Neuronal stem cell (in vitro differentiated cells): ENCODE data around the gene LTN1.
A peak's percentile ranks its signal among the peaks of the same experiment; 100 is the strongest.
"Not testable (repeated sequence)": the region's sequence is repeated elsewhere in the genome, so short reads cannot be mapped to it uniquely, and the experiment has no call there.

Source experiments
- DNase-seq: peaks from one replicate; pipeline ENCODE4 v3.0.0-alpha.2; 2013; ENCODE audit warnings: low spot score
- H2AFZ ChIP-seq: one replicate; pipeline ENCODE4 v1.6.1; 2013; ENCODE audit warnings: mild to moderate bottlenecking, low read length, inconsistent platforms
- H2AK5ac ChIP-seq: 2 replicates; pipeline ENCODE4 v1.6.1; 2013; ENCODE audit warnings: low read depth, mild to moderate bottlenecking, inconsistent platforms, low read length, moderate library complexity, mixed read lengths
- H2BK120ac ChIP-seq: 2 replicates; pipeline ENCODE4 v1.6.1; 2013; ENCODE audit warnings: low read depth, mild to moderate bottlenecking, inconsistent platforms, low read length, moderate library complexity, mixed read lengths
- H2BK12ac ChIP-seq: one replicate; pipeline ENCODE4 v1.6.1; 2013; ENCODE audit warnings: low read length, inconsistent platforms
- H2BK15ac ChIP-seq: 2 replicates; pipeline ENCODE4 v1.6.1; 2013; ENCODE audit warnings: mild to moderate bottlenecking, low read length, inconsistent platforms, mixed read lengths
- H2BK5ac ChIP-seq: one replicate; pipeline ENCODE4 v1.6.1; 2013; ENCODE audit warnings: inconsistent platforms, mild to moderate bottlenecking, low read length, moderate library complexity
- H3K14ac ChIP-seq: one replicate; pipeline ENCODE4 v1.6.1; 2013; ENCODE audit warnings: low read length, inconsistent platforms
- H3K18ac ChIP-seq: 2 replicates; pipeline ENCODE4 v1.6.1; 2013; ENCODE audit warnings: low read length, inconsistent platforms
- H3K23ac ChIP-seq: 2 replicates; pipeline ENCODE4 v1.6.1; 2013; ENCODE audit warnings: low read depth, mild to moderate bottlenecking, mixed read lengths, low read length, inconsistent platforms; ENCODE audit not compliant: poor library complexity
- H3K27ac ChIP-seq: replicated peaks from 3 replicates; pipeline ENCODE4 v1.5.1; 2013; ENCODE audit warnings: low read length, inconsistent platforms
- H3K27me3 ChIP-seq, 3 experiments: 2 replicates each; pipeline ENCODE4 v1.6.1; 2013; ENCODE audit warnings: low read length in 3 of 3, mild to moderate bottlenecking in 2 of 3, inconsistent platforms in 1 of 3, low read depth in 1 of 3, mixed read lengths in 1 of 3, moderate library complexity in 1 of 3; ENCODE audit not compliant: control insufficient read depth in 3 of 3, insufficient read depth in 3 of 3
- H3K36me3 ChIP-seq, 2 donors: replicated peaks in 1 of 2; 2 replicates each; pipeline ENCODE4 v1.6.1; 2013; ENCODE audit warnings: low read length in 2 of 2; ENCODE audit not compliant: control insufficient read depth in 2 of 2, insufficient read depth in 2 of 2
- H3K4ac ChIP-seq: 2 replicates; pipeline ENCODE4 v1.6.1; 2013; ENCODE audit warnings: inconsistent platforms, mild to moderate bottlenecking, low read length, moderate library complexity
- H3K4me1 ChIP-seq, 2 donors: 1 replicate in 1 of 2; 2 replicates in 1 of 2; pipeline ENCODE4 v1.6.1; 2013; ENCODE audit warnings: low read length in 2 of 2, low read depth in 1 of 2; ENCODE audit not compliant: control insufficient read depth in 2 of 2, insufficient read depth in 1 of 2
- H3K4me2 ChIP-seq: one replicate; pipeline ENCODE4 v1.6.1; 2013; ENCODE audit warnings: mild to moderate bottlenecking, low read length, inconsistent platforms; ENCODE audit not compliant: insufficient read depth, poor library complexity, severe bottlenecking
- H3K4me3 ChIP-seq, 2 donors: 2 replicates each; pipeline ENCODE4 v1.5.1; 2013; ENCODE audit warnings: low read length in 2 of 2, mild to moderate bottlenecking in 2 of 2, inconsistent platforms in 1 of 2, moderate library complexity in 1 of 2
- H3K79me1 ChIP-seq: one replicate; pipeline ENCODE4 v1.6.1; 2013; ENCODE audit warnings: low read depth, mild to moderate bottlenecking, inconsistent platforms, low read length, moderate library complexity
- H3K9ac ChIP-seq: one replicate; pipeline ENCODE4 v1.6.1; 2013; ENCODE audit warnings: mild to moderate bottlenecking, low read depth, low read length, inconsistent platforms; ENCODE audit not compliant: poor library complexity
- H3K9me3 ChIP-seq, 2 donors: replicated peaks in 1 of 2; 2 replicates each; pipeline versions ENCODE3 to v1.6.1; 2013; ENCODE audit warnings: low read length in 2 of 2, mild to moderate bottlenecking in 2 of 2, inconsistent platforms in 1 of 2, low read depth in 1 of 2, mixed read lengths in 1 of 2, moderate library complexity in 1 of 2; ENCODE audit not compliant: control insufficient read depth in 2 of 2, insufficient read depth in 1 of 2
- H4K8ac ChIP-seq: one replicate; pipeline ENCODE4 v1.6.1; 2013; ENCODE audit warnings: low read depth, mild to moderate bottlenecking, inconsistent platforms, low read length, moderate library complexity
- H4K91ac ChIP-seq: one replicate; pipeline ENCODE4 v1.6.1; 2013; ENCODE audit warnings: low read length, low read depth, mild to moderate bottlenecking, inconsistent platforms; ENCODE audit not compliant: poor library complexity
- WGBS, 2 donors: extraction: QIAGEN DNeasy Blood & Tissue Kit; methylation state at CpG; one replicate each; pipeline ENCODE4 v1.1.7; 2013; ENCODE audit warnings: missing lambda C conversion rate in 2 of 2, mixed read lengths in 1 of 2; ENCODE audit not compliant: insufficient read length in 2 of 2, insufficient replicate concordance in 1 of 2; ENCODE audit errors: extremely low coverage in 2 of 2; 5-methylcytosine and 5-hydroxymethylcytosine counted together

Gene LTN1

DNA sequence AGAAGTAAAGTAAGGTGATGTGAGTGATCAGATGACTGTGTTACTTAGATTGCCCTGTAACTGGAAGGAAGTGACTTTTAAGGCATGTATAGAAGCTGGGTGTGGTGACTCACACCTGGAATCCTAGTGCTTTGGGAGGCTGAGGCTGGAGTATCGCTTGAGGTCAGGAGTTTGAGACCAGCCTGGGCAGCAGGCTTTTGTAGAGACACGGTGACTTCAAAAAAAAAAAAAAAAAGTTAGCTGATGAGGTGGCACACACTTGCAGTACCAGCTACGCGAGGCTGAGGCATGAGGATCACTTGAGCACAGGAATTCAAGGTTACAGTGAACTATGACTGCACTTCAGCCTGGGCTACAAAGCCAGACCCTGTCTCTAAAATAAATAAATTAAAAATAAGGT is 29.5 kb upstream of the LTN1 start:
- Histone ChIP-seq H4K8ac (no peak overlapping the region), H2BK15ac (no peak overlapping the region), H3K9me3 (no peaks in the 10 kb centered on the region), H2BK12ac (no peak overlapping the region), H2AFZ (no peak overlapping the region), H3K79me1 (peaks cover 1% of the 10 kb centered on the region), H3K27ac (no peak overlapping the region), H3K4me1 (peaks cover 0 to 2% of the 10 kb centered on the region in 2 donors), H4K91ac (no peak overlapping the region), H2AK5ac (no peak overlapping the region), H2BK5ac (no peak overlapping the region), H3K23ac (no peak overlapping the region), H3K18ac (no peak overlapping the region), H3K27me3 (no peaks in the 10 kb centered on the region), H3K14ac (no peak overlapping the region), H3K4me2 (no peak overlapping the region), H3K9ac (no peak overlapping the region), H3K4me3 (no peak overlapping the region), H2BK120ac (no peak overlapping the region), H3K36me3 (no peaks in the 10 kb centered on the region), H3K4ac (no peak overlapping the region)
- WGBS, 2 donors = no CpG with 5 or more reads among the region's 4 CpGs
- DNase-seq = no peak

DNA sequence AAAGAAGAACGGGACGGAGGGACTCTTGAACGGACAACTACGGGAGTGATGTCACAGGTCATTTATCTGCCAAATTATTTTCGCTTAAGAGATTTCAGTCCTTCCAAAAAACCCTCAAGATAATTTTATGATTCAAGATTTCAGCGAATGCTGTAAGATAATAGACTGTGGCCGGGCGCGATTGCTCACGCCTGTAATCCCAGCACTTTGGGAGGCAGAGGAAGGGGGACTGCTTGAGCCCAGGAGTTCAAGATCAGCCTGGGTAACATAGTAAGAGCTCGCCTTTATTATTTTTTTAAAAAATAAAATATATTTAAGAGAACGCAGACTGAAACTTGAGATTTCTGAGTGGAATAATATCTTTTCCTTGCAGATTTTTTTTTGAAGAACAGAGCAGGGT is 25.9 kb upstream of the LTN1 start:
- no peak overlapping the region for H4K91ac ChIP-seq
- no peaks in the 10 kb centered on the region for H3K9me3 ChIP-seq
- peak overlapping the region; percentile 94 for H2AFZ ChIP-seq
- no peak overlapping the region for H2BK12ac ChIP-seq
- H4K8ac ChIP-seq = no peak overlapping the region
- no peak overlapping the region for H2AK5ac ChIP-seq
- no CpG with 5 or more reads among the region's 12 CpGs for WGBS, 2 donors
- no peak overlapping the region for H3K18ac ChIP-seq
- H3K4me3 ChIP-seq = peak overlapping the region; percentile 80 to 87
- H3K9ac ChIP-seq = no peak overlapping the region
- H3K27ac ChIP-seq = no peak overlapping the region
- no peak overlapping the region for H2BK15ac ChIP-seq
- DNase-seq = no peak
- H3K4me2 ChIP-seq = peak overlapping the region; percentile 60
- H3K36me3 ChIP-seq = no peaks in the 10 kb centered on the region
- H3K4ac ChIP-seq = no peak overlapping the region
- no peaks in the 10 kb centered on the region for H3K27me3 ChIP-seq
- no peak overlapping the region for H2BK120ac ChIP-seq
- H3K79me1 ChIP-seq = no peaks in the 10 kb centered on the region
- peak overlapping the region; percentile 47 for H3K14ac ChIP-seq
- no peaks in the 10 kb centered on the region for H3K4me1 ChIP-seq
- H2BK5ac ChIP-seq = no peak overlapping the region
- no peak overlapping the region for H3K23ac ChIP-seq

DNA sequence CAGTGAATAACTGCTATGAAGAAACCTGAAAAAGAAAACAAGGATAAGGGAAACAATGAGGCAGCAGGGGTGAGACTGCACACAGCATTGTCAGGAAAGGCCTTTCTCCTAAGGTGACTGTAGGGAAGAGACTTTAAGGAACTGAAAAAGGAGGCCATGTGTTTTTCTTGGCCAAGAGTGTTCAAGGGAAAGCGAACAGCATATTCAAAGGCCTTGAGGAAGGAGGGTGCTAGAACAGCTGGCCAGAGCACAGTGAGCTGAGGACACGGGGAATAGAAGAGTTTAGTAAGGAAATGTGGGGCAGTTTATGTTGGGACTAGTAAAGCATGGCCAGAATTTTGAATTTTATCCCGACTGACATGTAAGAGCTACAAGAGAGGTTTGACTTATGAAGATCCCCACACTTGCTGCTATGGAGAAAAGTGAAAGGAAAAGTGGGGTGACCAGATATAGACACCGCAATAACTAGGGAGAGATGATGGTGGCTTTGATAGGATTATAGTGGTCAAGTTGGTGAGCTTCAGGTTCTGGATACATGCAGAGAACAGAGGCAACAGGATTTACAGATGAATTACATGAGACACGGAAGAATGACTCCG is 25.1 kb upstream of the LTN1 start:
- Histone ChIP-seq H2AFZ (peak overlapping the region; percentile 25), H3K4me1 (no peaks in the 10 kb centered on the region), H3K18ac (no peak overlapping the region), H2BK12ac (no peak overlapping the region), H3K9ac (no peak overlapping the region), H3K79me1 (no peaks in the 10 kb centered on the region), H3K36me3 (no peaks in the 10 kb centered on the region), H3K4me3 (peak overlapping the region in 1 of 2 donors; percentile 80), H3K27ac (no peak overlapping the region), H2AK5ac (no peak overlapping the region), H3K4me2 (no peak overlapping the region), H2BK5ac (no peak overlapping the region), H3K4ac (no peak overlapping the region), H4K91ac (no peak overlapping the region), H3K9me3 (no peaks in the 10 kb centered on the region), H2BK120ac (no peak overlapping the region), H4K8ac (no peak overlapping the region), H2BK15ac (no peak overlapping the region), H3K27me3 (no peaks in the 10 kb centered on the region), H3K14ac (no peak overlapping the region), H3K23ac (no peak overlapping the region)
- no CpG with 5 or more reads among the region's 6 CpGs for WGBS, 2 donors
- no peak for DNase-seq

DNA sequence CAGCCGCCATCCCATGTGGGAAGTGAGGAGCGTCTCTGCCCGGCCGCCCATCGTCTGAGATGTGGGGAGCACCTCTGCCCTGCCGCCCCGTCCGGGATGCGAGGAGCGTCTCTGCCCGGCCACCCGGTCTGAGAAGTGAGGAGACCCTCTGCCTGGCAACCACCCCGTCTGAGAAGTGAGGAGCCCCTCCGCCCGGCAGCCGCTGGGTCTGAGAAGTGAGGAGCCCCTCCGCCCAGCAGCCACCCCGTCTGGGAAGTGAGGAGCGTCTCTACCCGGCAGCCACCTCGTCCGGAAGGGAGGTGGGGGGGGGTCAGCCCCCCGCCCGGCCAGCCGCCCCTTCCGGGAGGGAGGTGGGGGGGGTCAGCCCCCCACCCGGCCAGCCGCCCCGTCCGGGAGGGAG is 18.6 kb upstream of the LTN1 start:
- not testable (repeated sequence) for H3K27me3 ChIP-seq, H2BK5ac ChIP-seq, H3K4me2 ChIP-seq, H3K4me1 ChIP-seq, H3K23ac ChIP-seq, DNase-seq, H4K91ac ChIP-seq, H2AFZ ChIP-seq, H3K36me3 ChIP-seq, H3K27ac ChIP-seq, H2BK15ac ChIP-seq, H2AK5ac ChIP-seq, H3K4me3 ChIP-seq, H3K18ac ChIP-seq, H3K9ac ChIP-seq, H4K8ac ChIP-seq, H3K14ac ChIP-seq, H3K9me3 ChIP-seq, H3K79me1 ChIP-seq, H2BK12ac ChIP-seq, H2BK120ac ChIP-seq, H3K4ac ChIP-seq
- WGBS, 2 donors = no CpG with 5 or more reads among the region's 30 CpGs
